SU-DHL-6 (cell line): ENCODE results near the gene KIZ.

Experiments used
- H2AFZ ChIP-seq: fragments of 200-600 bp; sonication (generic); 2 replicates; pipeline ENCODE4 v1.6.1; 2014; ENCODE audit warnings: low read depth, mild to moderate bottlenecking, moderate library complexity, mixed read lengths, antibody characterized with exemption, low read length; ENCODE audit not compliant: severe bottlenecking
- H3F3A ChIP-seq: fragments of 200-600 bp; shearing (Covaris generic); 2 replicates; pipeline ENCODE4 v1.6.0; 2016; ENCODE audit warnings: antibody characterized with exemption, mild to moderate bottlenecking; ENCODE audit not compliant: insufficient read depth
- H3K27ac ChIP-seq: fragments of 200-600 bp; sonication (generic); 2 replicates; pipeline ENCODE4 v1.5.1; 2016; ENCODE audit warnings: low read depth, mild to moderate bottlenecking, low read length, moderate library complexity, mixed read lengths
- H3K27me3 ChIP-seq: fragments of 200-600 bp; sonication (generic), shearing (Covaris generic); 2 replicates; pipeline ENCODE4 v1.6.0; 2014; ENCODE audit warnings: mild to moderate bottlenecking, low read length
- H3K36me3 ChIP-seq: fragments of 200-600 bp; sonication (generic); 2 replicates; pipeline ENCODE4 v1.6.1; 2014; ENCODE audit warnings: mild to moderate bottlenecking, low read length, mixed read lengths
- H3K4me2 ChIP-seq: fragments of 300-600, 200-600 bp; shearing (Covaris generic), sonication (generic); 2 replicates; pipeline ENCODE4 v1.6.0; 2014; ENCODE audit warnings: low read length, low read depth, mild to moderate bottlenecking; ENCODE audit not compliant: poor library complexity, severe bottlenecking
- H3K4me3 ChIP-seq: fragments of 200-600 bp; sonication (generic); 2 replicates; pipeline ENCODE4 v1.5.1; 2014; ENCODE audit warnings: antibody characterized with exemption, low read length, mild to moderate bottlenecking, mixed read lengths; ENCODE audit not compliant: insufficient read depth, poor library complexity, severe bottlenecking
- H3K79me2 ChIP-seq: fragments of 200-600 bp; sonication (generic); 2 replicates; pipeline ENCODE4 v1.6.1; 2014; ENCODE audit warnings: mild to moderate bottlenecking, low read length, moderate library complexity; ENCODE audit not compliant: insufficient read depth
- H3K9ac ChIP-seq: fragments of 200-600 bp; sonication (generic); 2 replicates; pipeline ENCODE4 v1.7.0; 2014; ENCODE audit warnings: mild to moderate bottlenecking, low read length
- H3K9me2 ChIP-seq: fragments of 200-600 bp; sonication (generic); replicated peaks from 2 replicates; pipeline ENCODE4 v1.6.1; 2014; ENCODE audit warnings: low read length; ENCODE audit not compliant: insufficient read depth
- H3K9me3 ChIP-seq: fragments of 200-600 bp; sonication (generic); 2 replicates; pipeline ENCODE4 v1.6.1; 2014; ENCODE audit warnings: low read length, mixed read lengths; ENCODE audit not compliant: insufficient read depth
- H4K20me1 ChIP-seq: fragments of 200-600 bp; sonication (generic); 2 replicates; pipeline ENCODE4 v1.6.1; 2014; ENCODE audit warnings: low read depth, mild to moderate bottlenecking, antibody characterized with exemption, low read length, moderate library complexity, mixed read lengths
- EZH2phosphoT487 ChIP-seq: fragments of 200-600 bp; sonication (generic), shearing (Covaris generic); conservative IDR thresholded peaks from 2 replicates; pipeline ENCODE4 v1.6.1; 2018; ENCODE audit warnings: mild to moderate bottlenecking, antibody characterized with exemption, low read length, moderate library complexity, mixed read lengths
- TF ChIP-seq, protein P1 (sequence below): fragments of 200-600 bp; sonication (generic); IDR thresholded peaks from one replicate; pipeline ENCODE4 v1.5.1; 2017; ENCODE audit warnings: antibody characterized with exemption, mild to moderate bottlenecking, low read length, moderate library complexity; ENCODE audit not compliant: insufficient read depth, poor library complexity, severe bottlenecking

KIZ gene

GRCh38 chr20:21105429-21106170 is 20.3 kb upstream of the KIZ start:
- H3K36me3 ChIP-seq: no peaks in the 10 kb centered on the region
- no peak overlapping the region for H3K4me3 ChIP-seq
- no peak overlapping the region for H3K4me2 ChIP-seq
- no peaks in the 10 kb centered on the region for H3F3A ChIP-seq
- H2AFZ ChIP-seq: no peak overlapping the region
- no peaks in the 10 kb centered on the region for H3K27me3 ChIP-seq
- no peak overlapping the region for H3K27ac ChIP-seq
- no peaks in the 10 kb centered on the region for H3K79me2 ChIP-seq
- TF ChIP-seq, protein P1, sequence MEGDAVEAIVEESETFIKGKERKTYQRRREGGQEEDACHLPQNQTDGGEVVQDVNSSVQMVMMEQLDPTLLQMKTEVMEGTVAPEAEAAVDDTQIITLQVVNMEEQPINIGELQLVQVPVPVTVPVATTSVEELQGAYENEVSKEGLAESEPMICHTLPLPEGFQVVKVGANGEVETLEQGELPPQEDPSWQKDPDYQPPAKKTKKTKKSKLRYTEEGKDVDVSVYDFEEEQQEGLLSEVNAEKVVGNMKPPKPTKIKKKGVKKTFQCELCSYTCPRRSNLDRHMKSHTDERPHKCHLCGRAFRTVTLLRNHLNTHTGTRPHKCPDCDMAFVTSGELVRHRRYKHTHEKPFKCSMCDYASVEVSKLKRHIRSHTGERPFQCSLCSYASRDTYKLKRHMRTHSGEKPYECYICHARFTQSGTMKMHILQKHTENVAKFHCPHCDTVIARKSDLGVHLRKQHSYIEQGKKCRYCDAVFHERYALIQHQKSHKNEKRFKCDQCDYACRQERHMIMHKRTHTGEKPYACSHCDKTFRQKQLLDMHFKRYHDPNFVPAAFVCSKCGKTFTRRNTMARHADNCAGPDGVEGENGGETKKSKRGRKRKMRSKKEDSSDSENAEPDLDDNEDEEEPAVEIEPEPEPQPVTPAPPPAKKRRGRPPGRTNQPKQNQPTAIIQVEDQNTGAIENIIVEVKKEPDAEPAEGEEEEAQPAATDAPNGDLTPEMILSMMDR: no peak
- H3K9ac ChIP-seq: no peak overlapping the region
- H3K9me3 ChIP-seq: no peaks in the 10 kb centered on the region
- H3K9me2 ChIP-seq: no peaks in the 10 kb centered on the region
- no peaks in the 10 kb centered on the region for H4K20me1 ChIP-seq

- H3K4me3 ChIP-seq: no peak within 1 kb of the TSS
- H3F3A ChIP-seq: no peaks in the 10 kb centered on the region
- H3K9me2 ChIP-seq: no peaks in the 10 kb centered on the region
- no peaks in the 10 kb centered on the region for H3K9me3 ChIP-seq
- H3K27ac ChIP-seq: no peak within 1 kb of the TSS
- no peaks in the 10 kb centered on the region for H4K20me1 ChIP-seq
- H2AFZ ChIP-seq: no peak within 1 kb of the TSS
- no peaks in the 10 kb centered on the region for H3K79me2 ChIP-seq
- H3K4me2 ChIP-seq: no peak within 1 kb of the TSS
- no peak within 1 kb of the TSS for H3K9ac ChIP-seq
- no peaks in the 10 kb centered on the region for H3K36me3 ChIP-seq
- H3K27me3 ChIP-seq: no peaks in the 10 kb centered on the region
- no peak for TF ChIP-seq EZH2phosphoT487
- TF ChIP-seq, protein P1: no peak
These were observed 19.5 kb upstream of the KIZ start, which contains the start of gene LINC00237 for GRCh38 chr20:21106171-21107017. LINC00237 (minus strand) TSS chr20:21106358.

GRCh38 chr20:21109144-21109543 is 16.7 kb upstream of the KIZ start:
- H3K79me2 ChIP-seq: no peaks in the 10 kb centered on the region
- H3K36me3 ChIP-seq: no peaks in the 10 kb centered on the region
- no peaks in the 10 kb centered on the region for H3F3A ChIP-seq
- H4K20me1 ChIP-seq: no peaks in the 10 kb centered on the region
- TF ChIP-seq, protein P1: no peak
- no peak for TF ChIP-seq EZH2phosphoT487
- no peaks in the 10 kb centered on the region for H3K27me3 ChIP-seq
- no peak overlapping the region for H2AFZ ChIP-seq
- no peak overlapping the region for H3K4me3 ChIP-seq
- H3K9me2 ChIP-seq: no peaks in the 10 kb centered on the region
- no peak overlapping the region for H3K27ac ChIP-seq
- no peak overlapping the region for H3K4me2 ChIP-seq
- no peak overlapping the region for H3K9ac ChIP-seq
- H3K9me3 ChIP-seq: no peaks in the 10 kb centered on the region
